Endothelial cell of umbilical vein (primary cell): ENCODE measurements around the gene GUCY1A1. TPM values are rescaled to one million over a fixed set of nuclear protein-coding genes. Genes with fewer than 3 reads are reported as not detected.

Source experiments
- BruUV-seq: library from RNA; stranded (reverse); fragments of 400-500 nt; replicated peaks from 2 replicates; lab custom pipeline; 2021; lab: Mats Ljungman, UMichigan
- CTCF ChIA-PET: fragments of 300-600, 350-600 bp; sonication (Branson Sonifier 250); formaldehyde crosslinking; loops from one replicate; lab custom pipeline; 2021; ENCODE audit warnings: antibody characterized with exemption, inconsistent platforms; lab: Charles Lee
- POLR2A ChIA-PET: fragments of 300-600, 350-600 bp; sonication (Branson Sonifier 250); formaldehyde crosslinking; loops from one replicate; lab custom pipeline; 2021; ENCODE audit warnings: antibody characterized with exemption, inconsistent platforms; lab: Charles Lee
- DNase-seq: peaks from one replicate; pipeline ENCODE4 v3.0.0-alpha.2; 2011; ENCODE audit warnings: low read depth, low spot score
- FAIRE-seq: peaks from 2 replicates; lab custom pipeline; 2011; peaks lifted over from hg19 to GRCh38; lab: Jason Lieb, UNC
- H2AFZ ChIP-seq: 2 replicates; pipeline ENCODE4 v1.6.0; 2012; ENCODE audit warnings: low read depth, low read length, control low read depth, inconsistent platforms
- H3K27ac ChIP-seq: 2 replicates; pipeline ENCODE4 v1.5.1; 2011; ENCODE audit warnings: low read depth, mild to moderate bottlenecking, control low read depth, low read length, moderate library complexity; ENCODE audit not compliant: insufficient read depth
- H3K27me3 ChIP-seq, 2 experiments: 2 replicates each; pipeline versions ENCODE4 v1.6.0 to v1.6.1; 2011; ENCODE audit warnings: low read length in 2 of 2, mixed read lengths in 1 of 2; ENCODE audit not compliant: control insufficient read depth in 2 of 2, insufficient read depth in 2 of 2
- H3K36me3 ChIP-seq, 2 experiments: 2 replicates in 1 of 2; 3 replicates in 1 of 2; pipeline ENCODE4 v1.5.1; 2011; ENCODE audit warnings: low read length in 2 of 2, mild to moderate bottlenecking in 1 of 2, moderate library complexity in 1 of 2; ENCODE audit not compliant: control insufficient read depth in 2 of 2, insufficient read depth in 2 of 2; ENCODE audit errors: extremely low read depth in 1 of 2
- H3K4me1 ChIP-seq: 3 replicates; pipeline ENCODE4 v1.5.1; 2011; ENCODE audit warnings: mild to moderate bottlenecking, low read length; ENCODE audit not compliant: control insufficient read depth, insufficient read depth; ENCODE audit errors: extremely low read depth
- H3K4me2 ChIP-seq: 2 replicates; pipeline ENCODE4 v1.6.1; 2011; ENCODE audit warnings: low read length, control low read depth, mixed read lengths; ENCODE audit not compliant: insufficient read depth
- H3K4me3 ChIP-seq, 3 experiments: fragments of 200-600 bp in 1 of 3; sonication (generic), shearing (Covaris generic) in 1 of 3; replicated peaks in 1 of 3; 2 replicates each; pipeline ENCODE4 v1.5.1; 2011 to 2016; ENCODE audit warnings: control low read depth in 3 of 3, low read length in 3 of 3, mild to moderate bottlenecking in 2 of 3, inconsistent platforms in 1 of 3, low read depth in 1 of 3, moderate library complexity in 1 of 3; ENCODE audit not compliant: insufficient read depth in 1 of 3
- H3K79me2 ChIP-seq: 2 replicates; pipeline ENCODE4 v1.6.0; 2012; ENCODE audit warnings: low read length, inconsistent platforms; ENCODE audit not compliant: control insufficient read depth, insufficient read depth
- H3K9ac ChIP-seq: replicated peaks from 2 replicates; pipeline ENCODE3; 2011; ENCODE audit warnings: low read length, control low read depth; ENCODE audit not compliant: insufficient read depth; ENCODE audit errors: extremely low read depth
- H3K9me1 ChIP-seq: replicated peaks from 3 replicates; pipeline ENCODE4 v1.6.0; 2011; ENCODE audit warnings: mild to moderate bottlenecking, low read length; ENCODE audit not compliant: control insufficient read depth, insufficient read depth; ENCODE audit errors: extremely low read depth
- H3K9me3 ChIP-seq: replicated peaks from 2 replicates; pipeline ENCODE4 v1.5.1; 2012; ENCODE audit warnings: low read length, inconsistent platforms; ENCODE audit not compliant: control insufficient read depth, insufficient read depth
- H4K20me1 ChIP-seq: replicated peaks from 2 replicates; pipeline ENCODE3; 2011; ENCODE audit warnings: mild to moderate bottlenecking, low read length; ENCODE audit not compliant: control insufficient read depth, insufficient read depth; ENCODE audit errors: extremely low read depth
- EZH2 ChIP-seq: IDR thresholded peaks from 2 replicates; pipeline ENCODE4 v1.6.1; 2012; ENCODE audit warnings: borderline replicate concordance, low read depth, mild to moderate bottlenecking, moderate library complexity, low read length, inconsistent platforms; ENCODE audit not compliant: severe bottlenecking
- FOS ChIP-seq: IDR thresholded peaks from 2 replicates; pipeline ENCODE4 v1.6.1; 2011; ENCODE audit warnings: mild to moderate bottlenecking, low read length, moderate library complexity, borderline replicate concordance; ENCODE audit not compliant: insufficient read depth
- GATA2 ChIP-seq: IDR thresholded peaks from 2 replicates; pipeline ENCODE4 v1.7.0; 2011; ENCODE audit warnings: low read depth, mild to moderate bottlenecking, moderate library complexity, mixed read lengths, low read length; ENCODE audit not compliant: insufficient read length, insufficient read depth
- JUN ChIP-seq: IDR thresholded peaks from 2 replicates; pipeline ENCODE4 v1.6.1; 2011; ENCODE audit warnings: borderline replicate concordance, low read depth; ENCODE audit not compliant: insufficient read length, insufficient read depth
- MYC ChIP-seq: IDR thresholded peaks from one replicate; pipeline ENCODE4 v1.6.1; 2011; ENCODE audit warnings: mild to moderate bottlenecking, low read depth, low read length
- POLR2A ChIP-seq: IDR thresholded peaks from 2 replicates; pipeline ENCODE4 v1.6.1; 2012; ENCODE audit warnings: low read depth, mild to moderate bottlenecking, control low read depth, low read length
- POLR2AphosphoS5 ChIP-seq: IDR thresholded peaks from 2 replicates; pipeline ENCODE4 v1.6.1; 2012; ENCODE audit warnings: low read depth, mild to moderate bottlenecking, control low read depth, low read length, moderate library complexity; ENCODE audit not compliant: insufficient read depth
- dilution Hi-C: fragments of 300-500 bp; cut with MboI; formaldehyde crosslinking; loops from one replicate; pipeline ENCODE4 v1.15.0; 2019; ENCODE audit warnings: low sequenced_read_pairs; ENCODE audit not compliant: extremely low pct_ligation_motif_present
- intact Hi-C: fragments of 100-400 bp; cut with micrococcal nuclease; formaldehyde crosslinking; loops from one replicate; pipeline ENCODE4 v1.10.0; 2022
- polyA plus RNA-seq, 4 experiments: library from polyadenylated mRNA; depleted of rRNA in 3 of 4; stranded (reverse) in 3 of 4; unstranded in 1 of 4; fragments of >200 nt; gene quantifications; 2 replicates each; pipeline versions ENCODE4 v1.2.1 to v1.2.3, GENCODE V29; 2011 to 2012; ENCODE audit warnings: missing spikeins in 1 of 4
- total RNA-seq: library from RNA; stranded (reverse); gene quantifications from 2 replicates; pipeline ENCODE4 v1.2.3, GENCODE V29; 2021
- TF ChIP-seq, protein P1 (sequence below), 2 donors: IDR thresholded peaks; 1 replicate in 1 of 2; 2 replicates in 1 of 2; pipeline ENCODE4 v1.5.1; 2011; ENCODE audit warnings: low read length in 2 of 2, mild to moderate bottlenecking in 2 of 2, moderate library complexity in 2 of 2, control low read depth in 1 of 2, inconsistent platforms in 1 of 2, low read depth in 1 of 2; ENCODE audit not compliant: insufficient read depth in 1 of 2; ENCODE audit errors: extremely low read depth in 1 of 2
- TF ChIP-seq, protein P2 (sequence below): IDR thresholded peaks from 2 replicates; pipeline ENCODE4 v1.6.1; 2011; ENCODE audit not compliant: insufficient read depth, insufficient read length

GUCY1A1 gene
- total and polyA plus RNA-seq, 2 donors (not counting 3 experiments of a cell fraction or from before 2014, with no cell fraction given) = 1.3 to 4.4 TPM

DNA sequence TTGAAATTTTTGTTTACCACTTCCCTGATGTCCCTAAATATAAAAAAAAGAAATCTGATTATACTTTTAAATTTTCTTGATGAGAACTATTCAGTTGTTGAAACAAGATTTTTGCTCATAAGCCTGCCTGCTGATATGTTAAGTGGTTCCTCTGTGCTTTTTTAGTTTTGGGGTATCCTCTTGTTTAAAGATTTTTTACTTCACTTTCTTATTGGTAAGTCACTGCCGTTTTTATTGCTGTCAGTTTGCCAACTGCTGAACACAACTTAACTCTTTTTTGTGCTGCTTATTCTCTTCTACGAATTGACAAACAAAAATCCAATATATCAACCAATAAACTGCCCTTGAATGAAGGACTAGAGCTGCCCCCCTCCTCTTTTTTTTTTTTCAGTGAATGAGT lies 39.5 kb downstream of the GUCY1A1 start:
- ChIA-PET POLR2A (no interaction called here), CTCF (interaction anchor here (1.0 to 1.1 kb wide), 2 partner anchors 39 to 680 kb away, joined by 3 read pairs; partner anchors contain the start of gene GUCY1A1)
- H3K9ac ChIP-seq = no peak overlapping the region
- intact Hi-C loops = no loop called here
- no peaks in the 10 kb centered on the region for H3K27me3 ChIP-seq
- no peaks in the 10 kb centered on the region for H3K79me2 ChIP-seq
- dilution Hi-C loops = no loop called here
- H3K4me2 ChIP-seq = no peak overlapping the region
- H3K36me3 ChIP-seq = no peaks in the 10 kb centered on the region
- no peak overlapping the region for H2AFZ ChIP-seq
- TF ChIP-seq EZH2 = no peak
- TF ChIP-seq POLR2AphosphoS5 = no peak
- DNase-seq = no peak
- no peaks in the 10 kb centered on the region for H3K9me1 ChIP-seq
- H3K4me3 ChIP-seq = no peak overlapping the region
- H4K20me1 ChIP-seq = no peaks in the 10 kb centered on the region
- H3K27ac ChIP-seq = no peak overlapping the region
- no peaks in the 10 kb centered on the region for H3K4me1 ChIP-seq
- H3K9me3 ChIP-seq = no peaks in the 10 kb centered on the region
- FAIRE-seq = no peak
- no TSS peak for BruUV-seq

DNA sequence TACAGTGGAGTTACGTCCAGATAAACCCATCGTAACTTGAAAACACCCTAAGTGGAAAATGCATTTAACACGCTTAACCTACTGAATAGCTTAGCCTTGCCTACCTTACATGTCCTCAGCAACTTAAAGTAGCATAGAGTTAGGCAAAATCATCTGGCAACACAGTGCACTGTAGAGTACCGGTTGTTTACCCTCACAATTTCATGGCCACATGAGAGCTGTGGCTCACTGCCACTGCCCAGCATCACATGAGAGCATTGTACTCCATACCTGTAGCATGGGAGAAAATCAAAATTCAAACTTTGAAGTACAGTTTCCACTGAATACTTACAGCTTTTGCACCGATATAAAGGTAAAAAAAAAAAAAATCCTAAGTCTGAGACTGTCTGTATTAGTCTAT lies 40.6 kb downstream of the GUCY1A1 start:
- no peak overlapping the region for H3K4me3 ChIP-seq
- POLR2A ChIA-PET = no interaction called here
- intact Hi-C loops (no loop called here), dilution Hi-C loops (no loop called here)
- no peaks in the 10 kb centered on the region for H4K20me1 ChIP-seq
- H3K27me3 ChIP-seq = no peaks in the 10 kb centered on the region
- no peaks in the 10 kb centered on the region for H3K9me1 ChIP-seq
- DNase-seq (no peak), FAIRE-seq (no peak)
- no peak overlapping the region for H3K27ac ChIP-seq
- no TSS peak for BruUV-seq
- no peak overlapping the region for H3K9ac ChIP-seq
- no peak for TF ChIP-seq POLR2AphosphoS5
- TF ChIP-seq JUN = no peak
- TF ChIP-seq POLR2A = no peak
- TF ChIP-seq FOS = no peak
- TF ChIP-seq, protein P1, sequence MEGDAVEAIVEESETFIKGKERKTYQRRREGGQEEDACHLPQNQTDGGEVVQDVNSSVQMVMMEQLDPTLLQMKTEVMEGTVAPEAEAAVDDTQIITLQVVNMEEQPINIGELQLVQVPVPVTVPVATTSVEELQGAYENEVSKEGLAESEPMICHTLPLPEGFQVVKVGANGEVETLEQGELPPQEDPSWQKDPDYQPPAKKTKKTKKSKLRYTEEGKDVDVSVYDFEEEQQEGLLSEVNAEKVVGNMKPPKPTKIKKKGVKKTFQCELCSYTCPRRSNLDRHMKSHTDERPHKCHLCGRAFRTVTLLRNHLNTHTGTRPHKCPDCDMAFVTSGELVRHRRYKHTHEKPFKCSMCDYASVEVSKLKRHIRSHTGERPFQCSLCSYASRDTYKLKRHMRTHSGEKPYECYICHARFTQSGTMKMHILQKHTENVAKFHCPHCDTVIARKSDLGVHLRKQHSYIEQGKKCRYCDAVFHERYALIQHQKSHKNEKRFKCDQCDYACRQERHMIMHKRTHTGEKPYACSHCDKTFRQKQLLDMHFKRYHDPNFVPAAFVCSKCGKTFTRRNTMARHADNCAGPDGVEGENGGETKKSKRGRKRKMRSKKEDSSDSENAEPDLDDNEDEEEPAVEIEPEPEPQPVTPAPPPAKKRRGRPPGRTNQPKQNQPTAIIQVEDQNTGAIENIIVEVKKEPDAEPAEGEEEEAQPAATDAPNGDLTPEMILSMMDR (IDR thresholded peaks at IDR 0.05; ENCODE audit: extremely low read depth in 1 of 2, insufficient read depth in 1 of 2, low read depth in 1 of 2, low read length in 2 of 2) = no peak
- TF ChIP-seq, protein P2, sequence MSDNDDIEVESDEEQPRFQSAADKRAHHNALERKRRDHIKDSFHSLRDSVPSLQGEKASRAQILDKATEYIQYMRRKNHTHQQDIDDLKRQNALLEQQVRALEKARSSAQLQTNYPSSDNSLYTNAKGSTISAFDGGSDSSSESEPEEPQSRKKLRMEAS = no peak
- no peak for TF ChIP-seq MYC
- TF ChIP-seq GATA2 = no peak
- no peak for TF ChIP-seq EZH2
- H3K79me2 ChIP-seq = no peaks in the 10 kb centered on the region
- no peak overlapping the region for H2AFZ ChIP-seq
- H3K4me1 ChIP-seq = no peaks in the 10 kb centered on the region
- H3K36me3 ChIP-seq = no peaks in the 10 kb centered on the region
- no peak overlapping the region for H3K4me2 ChIP-seq
- no peaks in the 10 kb centered on the region for H3K9me3 ChIP-seq
- CTCF ChIA-PET = no interaction called here
